CD1c-positive myeloid dendritic cell (primary cell): Measurements from ENCODE around the gene FAM131B.
A peak's percentile ranks its signal among the peaks of the same experiment; 100 is the strongest.

Experiments used
- DNase-seq: peaks from one replicate; pipeline ENCODE4 v3.0.0-alpha.2; 2016; ENCODE audit errors: extremely low spot score

The FAM131B gene

GRCh38 chr7:143322760-143323633 lies 39.5 kb downstream of the FAM131B start:
- no peak for DNase-seq

- DNase-seq, result peak; percentile 75
Observed at GRCh38 chr7:143321734-143322133, 40.8 kb downstream of the FAM131B start.

GRCh38 chr7:143321242-143321641 lies 41.3 kb downstream of the FAM131B start:
- DNase-seq, result no peak

GRCh38 chr7:143320620-143321019 lies 41.9 kb downstream of the FAM131B start:
- no peak for DNase-seq

- peak; percentile 63 for DNase-seq
Observed at GRCh38 chr7:143318661-143319060, 43.9 kb downstream of the FAM131B start.

GRCh38 chr7:143316492-143316891 lies 46.0 kb downstream of the FAM131B start:
- no peak for DNase-seq

- no peak for DNase-seq
Observed at GRCh38 chr7:143315776-143316175, 46.7 kb downstream of the FAM131B start, which contains the start of gene CLCN1. Gene CLCN1, plus strand, starts transcription at chr7:143316111. Its CDS starts 102 bp downstream, at chr7:143316213.

GRCh38 chr7:143314127-143314526 lies 48.4 kb downstream of the FAM131B start:
- peak; percentile 82 for DNase-seq

- no peak for DNase-seq
Observed at GRCh38 chr7:143308632-143309031, 53.9 kb downstream of the FAM131B start.

GRCh38 chr7:143305423-143306070 lies 57.0 kb downstream of the FAM131B start:
- peak; percentile 71 for DNase-seq

- no peak for DNase-seq
Observed at GRCh38 chr7:143304938-143305337, 57.6 kb downstream of the FAM131B start.

GRCh38 chr7:143303733-143304132 lies 58.8 kb downstream of the FAM131B start:
- DNase-seq, result no peak
